Natural killer cell (primary cell): ENCODE data around the gene GSK3A. TPM values are rescaled to one million over a fixed set of nuclear protein-coding genes. Genes with fewer than 3 reads are reported as not detected.
A peak's percentile ranks its signal among the peaks of the same experiment; 100 is the strongest.

Experiments
- ATAC-seq, 3 donors: fragments of 150-1000 bp in 2 of 3; fragments of 200-7000 bp in 1 of 3; cut with Tn5 transposase; 1 replicate in 1 of 3; 2 replicates in 2 of 3; pipeline ENCODE4 v1.10.0; 2021; ENCODE audit warnings: mild to moderate bottlenecking in 2 of 3, moderate library complexity in 2 of 3
- DNase-seq, 2 donors: peaks; one replicate each; pipeline versions ENCODE4 v3.0.0 to v3.0.0-alpha.2; 2013 to 2021; ENCODE audit warnings: mixed read lengths in 1 of 2
- H3K27ac ChIP-seq: one replicate; pipeline ENCODE4 v1.5.1; 2013; ENCODE audit warnings: mild to moderate bottlenecking, low read length
- H3K27me3 ChIP-seq: one replicate; pipeline ENCODE4 v1.6.1; 2013; ENCODE audit warnings: low read length; ENCODE audit not compliant: control insufficient read depth, insufficient read depth
- H3K36me3 ChIP-seq: one replicate; pipeline ENCODE4 v1.6.1; 2013; ENCODE audit warnings: low read length; ENCODE audit not compliant: control insufficient read depth, insufficient read depth
- H3K4me1 ChIP-seq: one replicate; pipeline ENCODE4 v1.6.1; 2013; ENCODE audit warnings: low read length; ENCODE audit not compliant: control insufficient read depth, insufficient read depth
- H3K4me3 ChIP-seq: one replicate; pipeline ENCODE4 v1.5.1; 2013; ENCODE audit warnings: low read length
- H3K9me3 ChIP-seq: one replicate; pipeline ENCODE4 v1.6.1; 2013; ENCODE audit warnings: low read length; ENCODE audit not compliant: control insufficient read depth, insufficient read depth
- H3K27ac Mint-ChIP-seq, 2 donors: one replicate each; pipeline ENCODE4 v1.8.0; 2022; ENCODE audit warnings: mild to moderate bottlenecking in 2 of 2, mixed read lengths in 2 of 2, moderate library complexity in 1 of 2
- H3K27me3 Mint-ChIP-seq, 2 donors: one replicate each; pipeline ENCODE4 v1.8.0; 2022; ENCODE audit warnings: low read depth in 2 of 2, mixed read lengths in 2 of 2
- H3K36me3 Mint-ChIP-seq: one replicate; pipeline ENCODE4 v1.8.0; 2022; ENCODE audit warnings: mixed read lengths
- H3K4me1 Mint-ChIP-seq, 2 donors: one replicate each; pipeline ENCODE4 v1.8.0; 2022; ENCODE audit warnings: mixed read lengths in 2 of 2
- H3K4me3 Mint-ChIP-seq: one replicate; pipeline ENCODE4 v1.8.0; 2022; ENCODE audit warnings: mild to moderate bottlenecking, moderate library complexity, mixed read lengths
- H3K9me3 Mint-ChIP-seq, 2 donors: one replicate each; pipeline ENCODE4 v1.8.0; 2022; ENCODE audit warnings: mixed read lengths in 2 of 2
- CTCF ChIP-seq: fragments of 200-600 bp; IDR thresholded peaks from one replicate; pipeline ENCODE4 v1.8.0; 2022; ENCODE audit warnings: antibody characterized with exemption
- WGBS: methylation state at CpG from one replicate; pipeline ENCODE4 v1.1.7; 2013; ENCODE audit warnings: missing lambda C conversion rate; ENCODE audit not compliant: insufficient coverage; 5-methylcytosine and 5-hydroxymethylcytosine counted together
- intact Hi-C: fragments of 100-400 bp; cut with micrococcal nuclease; formaldehyde crosslinking; loops from one replicate; pipeline ENCODE4 v1.14.2; 2022
- total RNA-seq, 4 donors: library from RNA; stranded (reverse); fragments of 120-200 nt in 1 of 4; gene quantifications; one replicate each; pipeline versions ENCODE4 v1.2.3 to v1.2.4, GENCODE V29; 2013 to 2022

GSK3A gene
- total RNA-seq, 3 donors from 2014 or later (not counting 1 experiment from before 2014, with no cell fraction given), result 42.5 to 52.1 (median 44.1) TPM

- H3K27ac Mint-ChIP-seq, result no peak overlapping the region
- H3K4me1 Mint-ChIP-seq, result peaks cover 34 to 37% of the 10 kb centered on the region in 2 donors
- no peak for TF ChIP-seq CTCF
- 89% methylated on average over 10 of the region's 10 CpGs for WGBS
- Histone ChIP-seq H3K27me3 (no peaks in the 10 kb centered on the region), H3K27ac (no peak overlapping the region), H3K9me3 (no peaks in the 10 kb centered on the region), H3K4me3 (no peak overlapping the region), H3K4me1 (peaks cover 61% of the 10 kb centered on the region), H3K36me3 (peaks cover 22% of the 10 kb centered on the region)
- no peaks in the 10 kb centered on the region for H3K36me3 Mint-ChIP-seq
- intact Hi-C loops, result no loop called here
- H3K9me3 Mint-ChIP-seq, result no peaks in the 10 kb centered on the region
- no peaks in the 10 kb centered on the region for H3K27me3 Mint-ChIP-seq
- no peak for DNase-seq
- H3K4me3 Mint-ChIP-seq, result peak overlapping the region; percentile 4
- ATAC-seq, result no peak
Measured at GRCh38 chr19:42277821-42278451, 35.5 kb upstream of the GSK3A start.

- peaks cover 50% of the 10 kb centered on the region for H3K4me1 ChIP-seq
- Mint-ChIP-seq H3K4me1 (peaks cover 34 to 37% of the 10 kb centered on the region in 2 donors), H3K27me3 (no peaks in the 10 kb centered on the region), H3K4me3 (no peak overlapping the region), H3K9me3 (no peaks in the 10 kb centered on the region), H3K36me3 (no peaks in the 10 kb centered on the region), H3K27ac (no peak overlapping the region)
- no peak for TF ChIP-seq CTCF
- DNase-seq, result no peak
- H3K9me3 ChIP-seq, result no peaks in the 10 kb centered on the region
- no peak for ATAC-seq
- 78% methylated on average over 4 of the region's 4 CpGs for WGBS
- H3K36me3 ChIP-seq, result peaks cover 32% of the 10 kb centered on the region
- H3K27me3 ChIP-seq, result no peaks in the 10 kb centered on the region
- intact Hi-C loops, result no loop called here
- no peak overlapping the region for H3K27ac ChIP-seq
- H3K4me3 ChIP-seq, result no peak overlapping the region
Measured at GRCh38 chr19:42276821-42277220, 34.4 kb upstream of the GSK3A start.

GRCh38 chr19:42276284-42276683 lies 33.9 kb upstream of the GSK3A start:
- Mint-ChIP-seq H3K27me3 (no peaks in the 10 kb centered on the region), H3K4me1 (peaks cover 34 to 37% of the 10 kb centered on the region in 2 donors), H3K36me3 (no peaks in the 10 kb centered on the region), H3K27ac (peak overlapping the region; percentile 19 to 29), H3K9me3 (no peaks in the 10 kb centered on the region), H3K4me3 (no peak overlapping the region)
- peaks cover 32% of the 10 kb centered on the region for H3K36me3 ChIP-seq
- no peak for DNase-seq
- 47% methylated on average over 3 of the region's 3 CpGs for WGBS
- peaks cover 50% of the 10 kb centered on the region for H3K4me1 ChIP-seq
- intact Hi-C loops, result no loop called here
- H3K27ac ChIP-seq, result no peak overlapping the region
- no peak for ATAC-seq
- TF ChIP-seq CTCF, result no peak
- H3K9me3 ChIP-seq, result no peaks in the 10 kb centered on the region
- no peaks in the 10 kb centered on the region for H3K27me3 ChIP-seq
- no peak overlapping the region for H3K4me3 ChIP-seq

GRCh38 chr19:42275517-42275916 lies 33.1 kb upstream of the GSK3A start:
- peaks cover 34 to 37% of the 10 kb centered on the region in 2 donors for H3K4me1 Mint-ChIP-seq
- intact Hi-C loops, result no loop called here
- TF ChIP-seq CTCF, result no peak
- peak overlapping the region; percentile 19 to 38 for H3K27ac Mint-ChIP-seq
- H3K9me3 ChIP-seq, result no peaks in the 10 kb centered on the region
- H3K36me3 Mint-ChIP-seq, result no peaks in the 10 kb centered on the region
- no peak overlapping the region for H3K4me3 Mint-ChIP-seq
- no peak overlapping the region for H3K4me3 ChIP-seq
- WGBS, result 91% methylated on average over 1 of the region's 3 CpGs
- DNase-seq (no peak), ATAC-seq (no peak)
- no peaks in the 10 kb centered on the region for H3K27me3 ChIP-seq
- no peaks in the 10 kb centered on the region for H3K9me3 Mint-ChIP-seq
- peaks cover 50% of the 10 kb centered on the region for H3K4me1 ChIP-seq
- no peak overlapping the region for H3K27ac ChIP-seq
- no peaks in the 10 kb centered on the region for H3K27me3 Mint-ChIP-seq
- H3K36me3 ChIP-seq, result peaks cover 32% of the 10 kb centered on the region
